ACC112 (cell line): ENCODE measurements around the gene EDRF1.

Experiments
- H2AFZ ChIP-seq: fragments of 200-600 bp; sonication (generic); one replicate; pipeline ENCODE4 v1.6.0; 2017; ENCODE audit warnings: antibody characterized with exemption, low read length; ENCODE audit not compliant: unreplicated experiment
- H3K27ac ChIP-seq: fragments of 200-600 bp; sonication (generic); 2 replicates; pipeline ENCODE4 v1.5.1; 2014; ENCODE audit warnings: low read depth, mild to moderate bottlenecking, antibody characterized with exemption, low read length, moderate library complexity
- H3K27me3 ChIP-seq: fragments of 200-600 bp; sonication (generic); 2 replicates; pipeline ENCODE4 v1.6.1; 2014; ENCODE audit warnings: mild to moderate bottlenecking, antibody characterized with exemption, low read length, moderate library complexity, mixed read lengths; ENCODE audit not compliant: insufficient read depth
- H3K36me3 ChIP-seq: fragments of 200-600 bp; sonication (generic); 2 replicates; pipeline ENCODE4 v1.6.1; 2016; ENCODE audit warnings: mild to moderate bottlenecking, antibody characterized with exemption, low read length, moderate library complexity, mixed read lengths; ENCODE audit not compliant: insufficient read depth
- H3K4me1 ChIP-seq: fragments of 200-600 bp; sonication (generic); one replicate; pipeline ENCODE4 v1.6.1; 2016; ENCODE audit warnings: low read length, mixed read lengths; ENCODE audit not compliant: insufficient read depth, unreplicated experiment, control insufficient read depth
- H3K4me3 ChIP-seq: fragments of 200-600 bp; sonication (generic); 2 replicates; pipeline ENCODE4 v1.5.1; 2014; ENCODE audit warnings: mild to moderate bottlenecking, low read depth, low read length
- H3K79me2 ChIP-seq: fragments of 200-600 bp; sonication (generic); one replicate; pipeline ENCODE4 v1.6.0; 2016; ENCODE audit warnings: low read length; ENCODE audit not compliant: control insufficient read depth, unreplicated experiment, insufficient read depth

The EDRF1 gene

DNA sequence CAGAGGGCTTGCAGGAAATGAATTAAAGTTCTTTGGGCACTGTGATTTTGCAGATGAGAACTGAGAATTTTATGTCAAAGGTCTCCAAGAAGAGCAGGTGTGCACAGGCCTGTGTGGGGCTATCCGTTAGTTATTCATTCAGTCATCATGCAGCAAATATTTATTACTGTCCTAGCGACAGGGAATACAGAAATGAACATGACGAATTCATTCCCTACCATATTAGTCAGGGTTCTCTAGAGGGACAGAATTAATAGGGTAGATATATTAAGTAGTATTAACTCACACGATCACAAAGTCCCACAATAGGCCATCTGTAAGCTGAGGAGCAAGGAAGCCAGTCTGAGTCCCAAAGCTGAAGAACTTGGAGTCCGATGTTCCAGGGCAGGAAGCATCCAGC, 59.0 kb downstream of the EDRF1 start:
- Histone ChIP-seq H3K4me3 (no peak overlapping the region), H3K4me1 (no peaks in the 10 kb centered on the region), H3K27ac (no peak overlapping the region), H3K36me3 (no peaks in the 10 kb centered on the region), H3K79me2 (no peaks in the 10 kb centered on the region), H2AFZ (no peak overlapping the region), H3K27me3 (no peaks in the 10 kb centered on the region)

DNA sequence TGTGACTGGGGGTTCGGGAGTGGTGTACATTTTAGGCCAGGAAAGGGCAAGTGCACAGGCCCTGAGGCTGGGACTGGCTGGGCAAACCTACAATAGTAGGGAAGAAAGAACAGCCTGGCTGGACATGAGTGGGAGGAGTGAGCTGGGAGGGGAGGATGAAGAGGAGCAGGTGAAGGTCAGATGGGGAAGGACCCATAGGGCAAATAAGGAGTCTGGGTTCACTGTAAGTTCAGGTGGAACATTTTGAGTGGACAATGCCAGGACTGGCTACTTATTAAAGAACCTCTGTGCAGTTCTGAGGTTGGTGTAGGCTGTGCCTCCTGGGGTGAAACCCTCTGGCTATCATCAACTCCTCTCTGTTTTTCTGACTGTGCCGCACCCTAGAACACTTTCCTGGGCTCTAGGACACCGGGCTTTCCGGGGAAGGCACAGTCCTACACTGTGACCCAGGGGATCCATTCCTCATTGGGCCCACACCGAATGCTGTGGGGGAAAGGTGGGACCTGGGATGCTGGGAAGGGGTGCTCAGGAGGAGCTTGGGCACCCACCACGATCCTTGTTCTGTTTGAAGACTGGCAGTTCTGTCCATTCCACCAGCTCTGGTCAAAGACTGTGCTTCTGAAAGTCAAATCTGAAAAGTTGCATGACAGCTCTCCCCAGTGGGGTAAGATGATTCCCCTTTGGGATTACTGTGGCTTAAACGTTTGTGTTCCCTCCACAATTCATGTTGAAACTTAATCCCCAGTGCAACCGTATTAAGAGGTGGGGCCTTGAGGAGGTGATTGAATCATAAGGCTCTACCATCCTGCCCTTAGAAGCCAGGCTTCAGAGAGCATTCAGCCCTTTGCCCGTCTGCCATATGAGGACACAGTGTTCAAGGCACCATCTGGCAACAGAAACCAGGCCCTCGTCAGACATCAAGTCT, 60.2 kb downstream of the EDRF1 start:
- H3K27ac ChIP-seq: no peak overlapping the region
- no peaks in the 10 kb centered on the region for H3K36me3 ChIP-seq
- H2AFZ ChIP-seq: no peak overlapping the region
- no peak overlapping the region for H3K4me3 ChIP-seq
- H3K27me3 ChIP-seq: no peaks in the 10 kb centered on the region
- H3K4me1 ChIP-seq: no peaks in the 10 kb centered on the region
- H3K79me2 ChIP-seq: no peaks in the 10 kb centered on the region

DNA sequence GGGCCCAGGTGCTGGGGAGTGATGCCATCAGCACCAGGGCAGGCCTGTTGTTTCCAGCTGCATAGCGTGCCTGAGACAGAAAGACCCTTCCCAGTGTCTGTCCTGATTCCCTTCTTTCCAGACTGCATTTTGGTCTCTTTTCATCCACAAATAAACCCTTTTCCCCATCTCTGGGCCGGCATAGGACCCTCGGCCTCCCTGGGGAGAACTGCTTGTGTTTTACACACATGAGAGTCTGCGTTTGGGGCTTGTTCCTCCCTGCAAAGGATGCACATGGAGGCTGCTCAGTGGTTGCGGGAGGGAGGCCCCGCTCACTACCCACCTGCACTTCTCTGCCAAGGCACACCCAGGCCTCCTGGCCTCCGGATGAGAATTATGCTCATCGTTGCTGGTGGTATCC, 61.9 kb downstream of the EDRF1 start:
- Histone ChIP-seq H2AFZ (no peak overlapping the region), H3K4me1 (no peaks in the 10 kb centered on the region), H3K27me3 (no peaks in the 10 kb centered on the region), H3K4me3 (no peak overlapping the region), H3K27ac (no peak overlapping the region), H3K36me3 (no peaks in the 10 kb centered on the region), H3K79me2 (no peaks in the 10 kb centered on the region)

DNA sequence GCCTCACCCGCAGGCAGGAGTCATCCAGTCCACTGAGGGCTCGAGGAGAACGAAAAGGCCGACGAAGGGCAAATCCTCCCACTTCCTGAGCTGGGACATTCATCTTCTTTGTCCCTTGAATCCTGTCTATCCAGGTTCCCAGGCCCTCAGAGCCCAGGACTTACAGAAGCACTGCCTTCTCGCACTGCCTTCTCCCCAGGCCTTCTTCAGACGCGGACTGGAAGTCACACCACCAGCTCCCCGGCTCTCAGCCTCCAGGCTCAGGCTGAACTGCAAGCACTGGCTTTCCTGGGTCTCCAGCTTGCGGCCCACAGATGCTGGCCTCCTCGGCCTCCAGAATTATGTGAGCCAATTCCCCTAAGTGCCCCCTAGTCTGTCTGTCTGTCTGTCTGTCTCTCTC, 62.5 kb downstream of the EDRF1 start:
- no peaks in the 10 kb centered on the region for H3K4me1 ChIP-seq
- no peak overlapping the region for H3K27ac ChIP-seq
- H3K27me3 ChIP-seq: no peaks in the 10 kb centered on the region
- no peaks in the 10 kb centered on the region for H3K79me2 ChIP-seq
- no peaks in the 10 kb centered on the region for H3K36me3 ChIP-seq
- no peak overlapping the region for H2AFZ ChIP-seq
- no peak overlapping the region for H3K4me3 ChIP-seq

DNA sequence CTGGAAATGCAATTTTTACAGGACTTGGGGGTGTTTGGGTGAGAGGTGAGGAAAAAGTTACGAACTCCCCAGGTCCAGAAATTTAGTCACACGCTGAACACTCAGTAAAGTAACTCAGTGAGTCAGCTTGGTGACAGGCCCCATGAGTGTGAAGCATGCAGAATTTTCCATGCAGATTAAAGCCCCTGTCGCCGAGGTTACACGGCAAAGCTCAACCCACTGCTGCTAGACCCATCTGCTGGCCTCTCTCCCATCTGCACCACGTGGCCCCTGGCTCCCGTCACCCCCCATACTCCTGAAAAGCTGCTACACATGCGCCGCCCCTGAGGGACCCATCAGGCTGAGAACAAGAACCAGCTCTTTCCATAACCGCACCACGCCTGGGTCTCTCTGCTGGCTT, 63.1 kb downstream of the EDRF1 start:
- Histone ChIP-seq H3K4me1 (no peaks in the 10 kb centered on the region), H3K27ac (no peak overlapping the region), H3K79me2 (no peaks in the 10 kb centered on the region), H2AFZ (no peak overlapping the region), H3K36me3 (no peaks in the 10 kb centered on the region), H3K27me3 (no peaks in the 10 kb centered on the region), H3K4me3 (no peak overlapping the region)

DNA sequence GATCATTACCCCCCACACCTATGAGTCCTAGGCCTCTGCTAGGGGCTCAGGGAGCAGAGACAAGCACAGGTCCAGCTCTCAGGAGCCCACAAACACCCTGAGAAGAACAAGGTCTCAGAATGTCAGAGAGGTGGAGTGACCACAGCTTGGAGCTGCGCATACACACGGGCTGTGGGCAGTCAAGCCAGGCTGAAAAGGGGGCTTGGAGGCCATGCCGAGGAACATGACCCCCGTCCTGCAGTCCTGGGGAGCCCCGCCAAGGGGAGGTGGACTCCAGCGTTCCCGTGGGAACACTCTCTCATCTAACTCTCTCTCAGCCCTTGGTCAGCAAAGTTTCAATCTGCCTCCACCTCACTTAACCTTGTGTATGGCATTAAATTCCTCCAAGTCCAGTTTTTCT, 63.9 kb downstream of the EDRF1 start:
- H2AFZ ChIP-seq: no peak overlapping the region
- no peak overlapping the region for H3K4me3 ChIP-seq
- no peak overlapping the region for H3K27ac ChIP-seq

DNA sequence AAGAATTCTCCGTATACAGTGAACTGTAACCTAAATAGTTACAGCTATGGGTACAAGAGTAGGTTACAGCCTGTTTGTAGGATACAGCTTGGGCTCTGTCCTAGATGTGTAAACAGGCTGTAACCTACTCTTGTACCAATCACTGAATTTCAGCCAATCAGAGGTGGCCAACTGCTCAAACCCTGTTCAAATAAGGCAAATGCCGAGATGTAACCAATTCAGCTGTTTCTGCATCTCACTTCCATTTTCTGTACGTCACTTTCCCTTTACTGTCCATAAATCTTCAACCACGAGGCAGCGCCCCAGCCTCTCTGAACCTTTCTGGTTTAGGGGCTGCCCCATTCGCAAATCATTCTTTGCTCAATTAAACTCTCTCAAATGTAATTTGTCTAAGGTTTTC, 64.4 kb downstream of the EDRF1 start:
- no peaks in the 10 kb centered on the region for H3K79me2 ChIP-seq
- no peak overlapping the region for H3K4me3 ChIP-seq
- no peaks in the 10 kb centered on the region for H3K4me1 ChIP-seq
- H3K27ac ChIP-seq: no peak overlapping the region
- H3K27me3 ChIP-seq: no peaks in the 10 kb centered on the region
- no peak overlapping the region for H2AFZ ChIP-seq
- H3K36me3 ChIP-seq: no peaks in the 10 kb centered on the region

More for the DNA sequence above, 63.9 kb downstream of the EDRF1 start:
- H3K36me3 ChIP-seq: no peaks in the 10 kb centered on the region
- H3K4me1 ChIP-seq: no peaks in the 10 kb centered on the region
- H3K79me2 ChIP-seq: no peaks in the 10 kb centered on the region
- no peaks in the 10 kb centered on the region for H3K27me3 ChIP-seq

DNA sequence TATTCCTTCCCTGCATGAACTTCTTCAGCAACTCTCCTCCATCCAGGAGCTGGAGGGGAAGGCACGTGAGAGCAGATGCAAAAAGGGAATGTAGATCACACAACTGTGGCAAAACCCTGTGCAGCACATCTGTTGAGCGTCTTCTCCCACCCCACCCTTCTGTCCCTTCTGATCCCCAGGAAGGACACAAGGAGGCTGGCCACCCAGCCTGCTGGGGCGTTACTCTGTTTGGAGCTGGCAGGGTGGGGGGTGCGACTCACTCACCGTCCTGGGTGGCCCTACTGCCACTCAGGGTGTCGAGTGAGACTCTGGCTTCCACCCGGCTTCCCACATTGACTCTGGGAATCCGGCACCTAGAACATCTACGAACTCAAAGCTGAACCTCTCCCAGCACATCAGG, 66.3 kb downstream of the EDRF1 start:
- Histone ChIP-seq H3K79me2 (no peaks in the 10 kb centered on the region), H3K4me1 (no peaks in the 10 kb centered on the region), H3K4me3 (no peak overlapping the region), H3K36me3 (no peaks in the 10 kb centered on the region), H3K27me3 (no peaks in the 10 kb centered on the region), H2AFZ (no peak overlapping the region), H3K27ac (no peak overlapping the region)

DNA sequence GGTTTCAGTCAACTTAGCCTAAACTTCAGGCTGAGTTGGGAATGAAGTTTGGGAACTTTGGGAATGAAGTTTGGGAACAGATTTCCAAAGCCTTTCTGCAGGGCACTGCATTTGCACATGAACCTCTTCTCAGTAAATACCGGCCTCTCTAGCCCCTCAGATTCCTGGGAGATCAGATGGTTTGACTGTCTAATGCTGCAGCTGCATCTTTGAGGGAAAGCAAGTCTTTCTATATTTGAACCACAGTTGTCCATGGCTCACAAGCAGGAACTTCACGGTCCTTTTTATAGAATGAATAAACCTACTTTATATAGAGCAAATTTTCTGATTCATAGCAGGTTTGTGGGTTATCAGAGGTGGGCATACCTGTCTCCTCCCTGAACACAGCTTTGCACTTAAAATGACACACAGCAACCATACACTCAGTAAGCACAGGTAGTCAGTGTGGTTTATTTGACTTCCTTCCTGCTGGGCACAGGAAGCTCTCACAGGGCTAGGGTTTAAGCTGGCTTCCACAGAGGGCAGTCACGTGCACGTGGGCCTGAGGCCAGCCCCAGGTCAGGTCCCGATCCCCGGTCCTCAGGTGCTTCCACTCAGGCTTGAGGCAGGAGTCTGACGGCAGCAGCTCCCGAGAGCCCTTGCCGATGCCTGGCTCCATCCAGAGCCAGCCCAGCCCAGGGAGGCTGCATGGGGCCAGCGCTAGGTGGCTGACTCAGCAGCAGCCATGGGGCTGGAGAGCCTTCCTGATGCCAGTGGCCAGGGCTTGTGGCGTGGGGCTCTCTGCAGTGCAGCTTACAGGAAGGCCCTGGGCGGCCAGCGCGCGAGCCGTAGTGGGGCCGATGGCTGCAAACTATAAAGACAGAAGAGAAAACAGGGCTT, 68.9 kb downstream of the EDRF1 start:
- Histone ChIP-seq H3K27ac (no peak overlapping the region), H3K4me1 (no peaks in the 10 kb centered on the region), H3K27me3 (no peaks in the 10 kb centered on the region), H3K4me3 (no peak overlapping the region), H2AFZ (no peak overlapping the region), H3K79me2 (no peaks in the 10 kb centered on the region), H3K36me3 (no peaks in the 10 kb centered on the region)

DNA sequence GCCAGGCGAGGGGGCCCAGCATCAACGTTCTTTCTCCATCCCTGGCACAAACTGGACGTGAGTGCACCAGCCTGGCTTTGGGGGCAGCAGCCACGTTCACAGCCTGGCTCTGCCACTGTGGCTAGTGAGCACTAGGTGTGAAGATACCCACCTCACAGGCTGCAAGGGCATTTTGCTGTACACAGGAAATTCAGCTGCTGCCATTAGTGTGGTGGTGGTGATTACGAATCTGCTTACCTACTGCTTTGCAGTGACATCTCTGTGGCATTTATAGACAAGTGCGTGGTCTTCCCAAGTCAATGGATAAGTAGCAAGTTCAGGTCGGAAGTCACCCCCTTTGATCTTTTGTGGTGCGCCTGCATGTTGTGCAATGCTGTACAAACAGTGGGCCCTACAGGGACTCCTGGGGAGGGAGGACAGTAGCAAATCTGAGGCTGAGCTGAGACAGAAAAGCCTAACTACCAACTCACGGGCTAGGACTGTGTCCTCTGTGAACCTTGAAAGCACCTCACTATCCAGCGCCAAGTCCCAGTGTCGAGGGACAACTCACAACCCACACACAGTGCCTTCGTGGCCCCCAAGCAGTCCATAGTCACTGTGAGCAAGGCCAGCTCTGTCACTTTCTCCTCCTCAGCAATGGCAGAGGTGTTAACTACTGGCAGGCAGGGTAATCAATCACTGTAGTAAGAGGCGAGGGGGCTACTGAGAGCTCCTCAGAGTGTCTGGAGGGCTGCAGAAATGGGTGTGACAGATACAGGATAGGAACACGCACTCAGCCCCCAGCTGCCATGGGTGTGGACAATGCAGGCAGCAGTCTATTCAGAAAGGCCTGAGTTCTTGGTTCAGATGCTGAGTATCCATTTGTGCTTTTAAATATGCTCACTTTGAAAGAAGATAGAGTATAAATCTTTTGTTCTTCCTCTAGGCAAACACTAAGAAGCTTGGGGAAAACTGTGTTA, 73.1 kb downstream of the EDRF1 start:
- Histone ChIP-seq H3K27ac (no peak overlapping the region), H3K79me2 (no peaks in the 10 kb centered on the region), H3K4me3 (no peak overlapping the region), H3K4me1 (no peaks in the 10 kb centered on the region), H3K27me3 (no peaks in the 10 kb centered on the region), H3K36me3 (no peaks in the 10 kb centered on the region), H2AFZ (no peak overlapping the region)
